Suppressor macrophage treated with lipopolysaccharide for 1 hour (primary cell): ENCODE results near the gene SYNJ2BP.
"Not testable (repeated sequence)": the region's sequence is repeated elsewhere in the genome, so short reads cannot be mapped to it uniquely, and the experiment has no call there.

Source experiments
- DNase-seq, 3 donors: peaks; one replicate each; pipeline ENCODE4 v3.0.0-alpha.2; 2020 to 2022

The SYNJ2BP gene, protein sequence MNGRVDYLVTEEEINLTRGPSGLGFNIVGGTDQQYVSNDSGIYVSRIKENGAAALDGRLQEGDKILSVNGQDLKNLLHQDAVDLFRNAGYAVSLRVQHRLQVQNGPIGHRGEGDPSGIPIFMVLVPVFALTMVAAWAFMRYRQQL

GRCh38 chr14:70416725-70417349 is at the start of gene SYNJ2BP:
TSS of gene SYNJ2BP (minus strand) at chr14:70417090. CDS start at chr14:70416963, 127 bp downstream.
- peak; percentile 41 to 62 (median 55) for DNase-seq

DNA sequence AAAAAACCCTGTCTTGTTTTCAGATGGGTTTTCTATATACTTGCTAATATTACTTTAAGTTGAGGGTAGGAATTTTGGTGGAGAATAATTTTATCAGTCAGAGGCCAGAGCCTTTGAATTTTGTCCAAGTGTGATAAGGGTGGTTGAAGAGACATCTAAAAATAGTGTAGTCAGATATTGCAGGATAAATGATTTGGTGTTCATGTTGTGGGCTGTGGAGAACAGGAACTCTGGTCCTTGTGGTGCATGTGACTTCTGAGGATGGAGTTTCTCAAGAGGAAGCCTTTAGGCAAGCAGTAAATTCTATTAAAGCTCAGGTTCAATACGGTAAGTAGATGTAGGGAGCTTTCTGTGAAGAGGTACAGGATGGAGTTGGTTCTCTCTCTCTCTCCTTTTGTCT is 37.8 kb upstream of the SYNJ2BP start:
- peak in 2 of 3 donors; percentile 8 to 9 for DNase-seq

DNA sequence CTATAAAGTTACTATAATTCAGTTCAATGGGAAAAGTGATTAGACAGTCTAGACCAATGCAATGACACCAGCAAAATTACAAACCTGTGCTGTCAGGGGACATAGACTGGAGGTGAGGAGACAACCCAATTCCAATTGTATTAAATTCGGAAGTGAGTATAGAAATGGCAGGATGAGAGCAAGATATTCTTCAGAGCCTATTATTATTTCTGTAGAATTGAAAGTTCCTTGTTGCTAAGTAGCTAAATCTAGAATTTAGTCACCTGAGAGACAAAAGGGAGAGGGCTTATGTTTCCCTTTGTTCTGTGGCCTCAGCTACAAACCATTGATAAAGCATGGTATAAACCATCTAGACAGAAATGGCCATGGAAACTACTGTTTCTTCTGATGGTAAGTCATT is 35.0 kb upstream of the SYNJ2BP start, which contains the start of gene ADAM21:
TSS of gene ADAM21 (plus strand) at position 301 of the 400 bp plus-strand sequence. CDS start 5,326 bp downstream, outside the sequence.
- no peak for DNase-seq

DNA sequence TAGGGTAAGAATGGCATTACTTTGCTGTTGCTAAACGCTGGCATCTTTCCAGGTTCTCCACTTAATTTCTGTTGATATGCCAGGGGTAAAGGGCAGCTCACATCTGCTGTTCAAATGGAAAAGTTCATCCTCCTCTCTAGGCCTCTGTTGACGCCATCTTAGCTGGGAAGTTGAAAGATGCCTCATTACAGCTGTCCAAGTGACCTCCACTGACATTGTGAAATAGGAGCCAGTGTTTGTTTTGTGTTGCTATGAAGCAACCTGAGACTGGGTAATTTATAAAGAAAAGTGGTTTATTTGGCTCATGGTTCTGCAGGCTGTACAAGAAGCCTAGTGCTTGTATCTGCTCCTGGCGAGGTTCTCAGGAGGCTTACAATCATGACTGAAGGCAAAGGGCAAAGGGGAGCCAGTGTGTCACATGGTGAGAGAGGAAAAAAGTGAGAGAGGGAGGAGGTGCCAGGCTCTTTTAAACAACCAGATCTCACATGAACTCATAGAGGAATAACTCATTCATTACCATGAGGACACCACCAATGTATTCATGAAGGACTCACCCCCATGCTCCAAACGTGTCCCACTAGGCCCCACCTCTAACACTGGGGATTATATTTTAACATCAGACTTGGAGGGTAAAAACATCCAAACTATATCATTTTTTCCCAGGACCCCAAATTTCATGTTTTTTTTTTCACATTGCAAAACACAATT is 31.9 kb upstream of the SYNJ2BP start:
- no peak for DNase-seq

DNA sequence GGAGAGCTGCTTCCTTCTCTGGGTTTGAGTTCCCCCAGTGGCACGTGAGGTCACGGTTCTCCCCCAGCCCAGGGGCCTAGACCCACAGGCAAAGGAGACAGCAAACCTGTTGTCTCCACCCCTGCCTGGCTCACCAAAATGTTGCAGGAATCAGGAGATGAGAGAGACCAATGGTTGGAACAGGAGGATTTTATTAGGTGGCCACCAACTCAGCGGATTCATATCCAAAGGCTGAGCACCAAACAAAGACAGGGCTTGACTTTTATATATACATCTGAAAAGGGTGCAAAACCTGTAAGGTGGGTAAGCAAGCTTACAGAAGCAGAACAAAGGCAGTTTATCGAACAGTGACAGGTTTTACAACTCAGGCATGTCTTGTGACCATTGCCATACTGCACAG is 25.9 kb upstream of the SYNJ2BP start:
- DNase-seq: no peak

DNA sequence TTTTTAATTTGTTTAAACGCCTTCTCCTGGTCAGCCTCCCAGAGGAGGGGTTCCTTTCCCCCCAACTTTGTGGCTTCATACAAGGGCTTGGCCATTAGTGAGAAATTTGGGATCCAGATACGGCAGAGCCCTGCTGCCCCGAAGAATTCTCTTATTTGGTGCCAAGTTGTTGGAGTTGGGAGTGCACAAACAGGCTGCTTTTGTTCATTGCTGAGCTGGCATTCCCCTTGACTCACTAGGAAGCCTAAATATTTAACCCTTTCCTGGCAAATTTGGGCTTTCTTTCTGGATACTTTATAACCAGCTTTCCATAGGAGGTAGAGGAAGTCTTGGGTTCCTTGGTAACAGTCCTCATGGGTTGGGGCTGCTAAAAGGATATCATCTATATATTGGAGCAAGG is 24.8 kb upstream of the SYNJ2BP start:
- DNase-seq: no peak

DNA sequence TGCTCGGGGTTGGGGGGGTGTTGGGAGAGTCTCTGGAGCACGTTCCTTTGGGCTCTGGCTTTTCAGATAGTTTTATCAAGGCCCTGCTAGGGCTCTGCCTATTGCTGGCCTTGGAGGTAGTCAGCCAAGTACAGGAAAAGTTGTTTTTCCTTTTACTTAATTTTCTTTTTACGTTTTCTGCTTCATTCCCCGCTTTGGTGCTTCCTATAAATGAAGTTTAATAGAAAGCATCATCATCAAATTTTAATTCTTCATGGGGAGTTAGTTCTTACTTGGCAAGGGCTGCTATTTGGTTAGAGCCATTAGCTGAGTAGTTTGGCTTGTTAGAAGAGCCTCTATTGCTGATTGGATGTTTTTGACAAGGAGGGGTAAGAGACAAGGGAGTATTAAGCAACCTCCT is 20.0 kb upstream of the SYNJ2BP start:
- DNase-seq: no peak

GRCh38 chr14:70426555-70426954 is 9.7 kb upstream of the SYNJ2BP start:
- DNase-seq: not testable (repeated sequence)

DNA sequence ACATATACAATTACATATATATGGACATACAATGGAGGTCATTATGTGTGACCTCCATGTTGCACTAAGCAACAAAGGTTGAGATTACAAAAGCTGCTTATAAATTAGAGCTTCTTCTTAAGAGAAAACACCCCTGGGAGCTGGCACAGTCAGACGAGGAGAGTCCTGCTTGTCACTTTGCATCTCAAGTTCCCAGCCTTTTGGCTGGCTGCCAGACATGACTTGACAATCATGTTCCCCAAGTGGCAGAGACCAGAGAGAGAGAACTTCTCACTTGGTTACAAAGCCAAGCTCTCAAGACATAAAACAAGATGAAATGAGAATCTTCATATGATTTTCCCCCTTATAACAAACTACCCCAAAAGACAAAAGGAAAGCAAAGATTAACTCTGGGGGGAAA is 8.5 kb upstream of the SYNJ2BP start:
- peak in 1 of 3 donors; percentile 2 for DNase-seq

- no peak for DNase-seq
Observed at GRCh38 chr14:70422538-70422937, 5.6 kb upstream of the SYNJ2BP start.

- not testable (repeated sequence) for DNase-seq
Observed at GRCh38 chr14:70419270-70419931, 2.5 kb upstream of the SYNJ2BP start.

DNA sequence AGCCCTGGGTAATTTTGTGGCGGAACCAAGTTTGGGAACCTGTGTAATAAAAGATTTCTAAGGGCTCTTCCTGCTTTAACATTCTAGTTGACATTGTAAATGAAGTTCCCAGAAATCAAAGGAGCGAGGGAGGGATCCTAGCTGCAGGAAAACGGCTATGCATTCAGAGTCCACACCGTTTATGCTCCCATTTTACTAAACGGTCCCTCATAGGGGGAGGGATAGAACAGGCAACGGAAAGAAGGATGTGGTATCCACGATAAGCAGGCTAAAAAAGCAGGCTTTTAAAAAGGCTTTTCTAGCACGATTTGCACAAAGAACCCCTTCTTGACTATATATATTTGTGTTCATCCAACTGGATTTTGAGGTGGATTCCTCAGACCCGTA is 559 bp downstream of the SYNJ2BP start:
- no peak for DNase-seq

DNA sequence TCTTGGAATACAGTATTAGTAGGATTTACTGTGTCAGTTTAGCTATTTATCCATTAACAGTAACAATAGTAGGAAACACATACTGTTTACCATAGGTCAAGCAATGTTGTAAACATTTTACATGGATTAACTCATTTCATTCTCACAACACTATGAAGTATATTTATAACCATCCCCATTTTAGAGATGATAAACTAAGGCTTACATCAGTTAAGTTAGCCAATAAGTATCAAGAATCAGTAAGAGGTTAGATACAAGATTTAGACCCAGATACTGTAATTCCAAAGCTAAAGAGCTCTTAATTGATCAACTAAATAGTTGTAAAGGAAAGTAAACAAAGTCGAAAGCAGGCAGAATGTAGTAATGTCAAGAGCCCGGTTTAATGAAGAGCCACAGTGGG is 1.1 kb downstream of the SYNJ2BP start:
- no peak for DNase-seq

DNA sequence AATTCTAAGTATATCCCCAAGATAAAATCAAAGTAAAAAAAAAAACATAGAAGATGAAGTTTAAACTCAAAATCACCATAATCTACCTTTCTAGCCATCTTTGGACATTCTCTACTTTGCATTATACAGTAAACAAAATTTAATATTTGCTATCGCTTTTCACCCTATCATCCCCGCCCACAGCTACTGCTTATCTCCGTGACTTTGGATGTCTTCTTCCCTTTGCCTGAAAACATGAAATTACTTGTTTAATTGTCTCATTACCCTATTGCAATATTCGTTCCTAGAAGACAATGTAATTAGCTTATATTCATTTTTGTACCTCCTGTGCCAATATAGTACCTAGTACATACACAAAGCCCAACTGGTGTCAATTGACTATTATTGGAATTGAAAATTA is 9.3 kb downstream of the SYNJ2BP start:
- DNase-seq: no peak

DNA sequence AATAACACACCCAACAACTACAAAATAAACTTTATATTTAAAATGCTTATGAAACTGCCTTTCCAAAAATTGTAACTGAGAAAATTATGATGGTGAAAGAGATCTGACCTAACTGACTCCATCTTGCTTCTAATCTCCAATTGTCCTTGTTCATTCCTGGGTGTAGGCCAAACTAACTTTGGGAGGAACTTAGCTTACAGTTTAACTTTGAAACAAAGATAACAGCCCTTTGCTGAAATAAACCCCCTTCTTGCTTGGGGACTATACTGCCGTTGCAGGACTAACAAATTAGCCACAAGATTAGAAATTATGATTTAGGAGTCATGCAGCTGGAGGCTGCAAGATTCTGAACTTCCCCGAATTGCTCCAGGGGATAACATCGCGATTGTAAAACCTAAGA is 10.7 kb downstream of the SYNJ2BP start:
- DNase-seq: not testable (repeated sequence)

DNA sequence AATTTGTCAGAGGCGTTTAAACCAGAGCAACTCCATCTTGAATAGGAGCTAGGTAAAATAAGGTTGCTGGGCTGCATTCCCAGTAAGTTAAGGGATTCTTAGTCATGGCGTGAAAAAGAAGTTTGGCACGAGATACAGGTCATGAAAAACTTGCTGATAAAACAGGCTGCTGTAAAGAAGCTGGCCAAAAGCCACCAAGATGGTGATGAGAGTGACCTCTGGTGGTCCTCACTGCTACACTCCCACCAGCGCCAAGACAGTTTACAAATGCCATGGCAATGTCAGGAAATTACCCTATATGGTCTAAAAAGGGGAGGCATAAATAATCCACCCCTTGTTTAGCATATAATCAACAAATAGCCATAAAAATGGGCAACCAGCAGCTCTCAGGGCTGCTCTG is 13.6 kb downstream of the SYNJ2BP start:
- DNase-seq: not testable (repeated sequence)

DNA sequence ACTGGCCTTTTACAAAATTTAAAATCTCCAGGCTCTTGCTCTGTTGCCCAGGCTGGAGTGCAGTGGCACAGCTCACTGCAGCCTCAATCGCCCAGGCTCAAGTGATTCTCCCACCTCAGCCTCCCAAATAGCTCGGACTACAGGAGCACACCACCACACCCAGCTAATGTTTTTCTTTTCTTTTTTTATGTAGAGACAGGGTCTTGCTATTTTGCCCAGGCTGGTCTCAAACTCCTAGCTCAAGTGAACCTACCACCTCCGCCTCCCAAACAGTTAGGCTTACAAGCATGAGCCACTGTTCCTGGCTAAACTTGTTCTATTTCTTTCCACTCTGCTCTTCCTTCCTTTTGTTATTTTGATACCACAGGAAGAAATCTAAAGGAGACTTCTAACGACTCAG is 15.2 kb downstream of the SYNJ2BP start:
- DNase-seq: no peak

DNA sequence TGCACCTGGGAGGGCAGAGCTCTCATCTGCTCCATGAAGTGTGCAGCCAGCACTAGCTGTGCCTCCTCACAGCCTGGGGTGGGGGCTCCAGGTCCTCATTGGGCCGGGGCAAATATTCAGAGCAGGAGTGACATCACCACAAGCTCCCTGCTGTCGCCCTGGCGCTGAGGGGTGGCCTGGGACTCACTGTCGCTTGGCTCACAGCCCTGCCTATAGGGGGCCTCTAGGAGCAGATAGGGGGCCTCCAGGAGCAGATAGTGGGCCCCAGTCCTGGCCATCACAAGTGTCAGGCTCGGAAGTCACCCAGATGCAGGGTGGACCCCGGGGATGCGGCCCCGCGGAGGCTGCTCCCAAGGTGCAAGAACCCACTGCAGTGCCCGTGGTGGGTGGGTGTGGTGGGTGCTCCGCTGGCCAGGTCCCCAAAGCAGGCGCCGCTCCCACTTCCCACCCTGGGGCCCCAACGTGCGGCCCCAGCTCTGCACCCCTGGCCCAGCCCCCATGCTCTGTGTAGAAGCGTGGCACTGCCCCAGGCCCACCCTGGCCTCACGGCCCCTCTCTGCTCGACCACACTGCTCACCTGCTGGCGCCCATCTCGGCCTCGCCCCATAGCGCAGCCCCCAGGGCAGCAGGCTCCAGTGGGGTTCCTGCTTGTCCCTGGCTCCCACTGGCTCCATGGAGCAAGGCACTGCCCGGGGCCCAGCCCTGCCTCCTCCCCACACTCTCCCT is 18.0 kb downstream of the SYNJ2BP start:
- no peak for DNase-seq

DNA sequence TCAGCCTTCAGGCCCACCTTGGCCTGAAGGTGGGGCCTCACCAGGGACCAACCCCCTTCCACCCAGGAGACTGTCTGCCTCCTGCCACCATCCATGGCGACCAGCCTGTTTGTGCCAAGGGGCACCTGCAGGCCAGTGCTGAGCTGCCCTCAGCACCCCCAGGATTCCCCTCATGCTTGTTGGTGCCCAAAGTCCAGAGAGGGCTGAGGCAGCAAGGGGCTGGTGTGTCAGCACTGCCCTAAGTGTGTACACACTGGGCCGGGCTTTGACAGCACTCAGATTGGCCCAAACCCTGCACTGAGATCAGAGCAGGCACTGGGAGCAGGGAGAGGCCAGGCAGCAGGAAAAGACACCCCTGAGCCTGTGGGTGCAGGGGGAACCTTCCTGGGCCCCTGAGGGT is 18.6 kb downstream of the SYNJ2BP start:
- DNase-seq: no peak

GRCh38 chr14:70397746-70398145 is 19.1 kb downstream of the SYNJ2BP start:
- no peak for DNase-seq

DNA sequence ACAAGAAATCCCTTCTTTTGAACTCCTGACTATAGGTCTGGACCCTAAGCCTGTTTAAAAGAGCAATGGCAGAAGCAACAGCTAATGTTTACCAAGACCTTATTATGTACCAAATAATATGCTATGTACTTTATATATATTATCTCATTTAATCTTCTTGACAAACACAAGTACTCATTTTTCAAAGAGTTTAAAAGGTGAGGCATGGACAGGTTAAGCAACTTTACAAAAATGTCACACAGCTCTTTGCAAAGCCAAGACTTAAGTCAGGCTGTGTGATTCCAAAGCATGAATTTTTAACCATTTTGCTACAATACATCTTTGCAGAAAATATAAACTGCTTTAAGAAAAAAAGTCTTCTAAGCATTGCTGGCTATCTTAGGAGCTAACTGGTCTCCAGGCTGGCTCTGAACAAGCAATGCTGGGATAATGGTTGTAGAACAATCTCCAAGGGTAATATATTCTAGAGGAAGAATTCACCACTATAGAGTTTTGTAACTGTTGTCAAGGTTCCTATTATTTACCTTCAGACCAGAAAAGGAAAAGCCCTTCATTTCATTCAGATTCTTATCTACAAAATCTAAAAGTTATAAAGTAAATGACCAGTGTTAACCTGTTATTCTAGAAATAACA is 22.1 kb downstream of the SYNJ2BP start:
- DNase-seq: no peak

DNA sequence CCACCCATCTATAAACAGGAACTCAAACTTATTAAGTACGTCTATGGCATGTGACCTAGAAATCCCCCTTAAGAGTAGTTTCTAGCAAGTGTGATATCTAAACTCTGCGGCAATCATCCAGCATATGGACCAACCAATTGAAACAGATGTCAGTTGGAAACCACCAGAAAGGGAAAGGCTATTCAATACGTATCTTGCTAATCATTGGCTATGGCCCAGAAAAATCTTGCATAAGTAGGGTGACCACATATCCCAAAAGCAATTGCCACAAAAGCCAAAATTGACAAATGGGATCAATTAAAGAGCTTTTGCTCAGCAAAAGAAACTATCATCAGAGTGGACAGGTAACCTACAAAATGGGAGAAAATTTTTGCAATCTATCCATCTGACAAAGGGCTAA is 24.2 kb downstream of the SYNJ2BP start:
- DNase-seq: no peak
